Neural cell (in vitro differentiated cells): ENCODE results near the gene CBL. TPM values are rescaled to one million over a fixed set of nuclear protein-coding genes. Genes with fewer than 3 reads are reported as not detected.
"Not testable (repeated sequence)": the region's sequence is repeated elsewhere in the genome, so short reads cannot be mapped to it uniquely, and the experiment has no call there.

ENCODE experiments used
- H2AFZ ChIP-seq: fragments of 200-600, 300-800 bp; sonication (generic), shearing (Covaris generic); 2 replicates; pipeline ENCODE4 v1.6.0; 2014; ENCODE audit warnings: low read depth, mild to moderate bottlenecking, antibody characterized with exemption, low read length, moderate library complexity
- H3F3A ChIP-seq: fragments of 200-600 bp; shearing (Covaris generic); 2 replicates; pipeline ENCODE4 v1.6.1; 2016; ENCODE audit warnings: mild to moderate bottlenecking, moderate library complexity, mixed read lengths, antibody characterized with exemption, low read length; ENCODE audit not compliant: insufficient read depth, poor library complexity, severe bottlenecking
- H3K27ac ChIP-seq: fragments of 200-600, 300-800 bp; sonication (generic), shearing (Covaris generic); 2 replicates; pipeline ENCODE4 v1.5.1; 2014; ENCODE audit warnings: mild to moderate bottlenecking, low read length, moderate library complexity
- H3K27me3 ChIP-seq: fragments of 300-800, 200-600 bp; sonication (generic), shearing (Covaris generic); 2 replicates; pipeline ENCODE4 v1.6.0; 2014; ENCODE audit warnings: mild to moderate bottlenecking, low read depth, low read length, moderate library complexity; ENCODE audit not compliant: insufficient read depth
- H3K36me3 ChIP-seq: fragments of 300-800, 200-600 bp; sonication (generic), shearing (Covaris generic); 2 replicates; pipeline ENCODE4 v1.5.1; 2014; ENCODE audit warnings: mild to moderate bottlenecking, antibody characterized with exemption, low read length, moderate library complexity; ENCODE audit not compliant: insufficient read depth
- H3K4me2 ChIP-seq: fragments of 300-800, 200-600 bp; sonication (generic), shearing (Covaris generic); 2 replicates; pipeline ENCODE4 v1.6.0; 2014; ENCODE audit warnings: mild to moderate bottlenecking, low read length
- H3K4me3 ChIP-seq: fragments of 300-800, 200-600 bp; sonication (generic), shearing (Covaris generic); 2 replicates; pipeline ENCODE4 v1.5.1; 2014; ENCODE audit warnings: mild to moderate bottlenecking, low read length, moderate library complexity
- H3K79me2 ChIP-seq: fragments of 200-600 bp; shearing (Covaris generic); replicated peaks from 2 replicates; pipeline ENCODE4 v1.6.0; 2014; ENCODE audit warnings: mild to moderate bottlenecking, low read length, moderate library complexity; ENCODE audit not compliant: insufficient read depth
- H3K9ac ChIP-seq: fragments of 300-800, 200-600 bp; sonication (generic), shearing (Covaris generic); 2 replicates; pipeline ENCODE4 v1.6.1; 2016; ENCODE audit warnings: mild to moderate bottlenecking, low read length, mixed read lengths
- H3K9me2 ChIP-seq: fragments of 200-600 bp; shearing (Covaris generic); 2 replicates; pipeline ENCODE4 v1.6.1; 2016; ENCODE audit warnings: mild to moderate bottlenecking, low read length, mixed read lengths; ENCODE audit not compliant: insufficient read depth
- H3K9me3 ChIP-seq: fragments of 200-600, 300-800 bp; sonication (generic), shearing (Covaris generic); 2 replicates; pipeline ENCODE4 v1.6.1; 2016; ENCODE audit warnings: mild to moderate bottlenecking, mixed run types, low read length, moderate library complexity, mixed read lengths
- H4K20me1 ChIP-seq: fragments of 200-600 bp; shearing (Covaris generic); 2 replicates; pipeline ENCODE4 v1.6.1; 2016; ENCODE audit warnings: mild to moderate bottlenecking, mixed run types; ENCODE audit not compliant: insufficient read depth
- CTCF ChIP-seq: fragments of 450-650 bp; IDR thresholded peaks from 2 replicates; pipeline ENCODE4 v1.5.1; 2014; ENCODE audit warnings: antibody characterized with exemption, mild to moderate bottlenecking, moderate library complexity; ENCODE audit not compliant: poor library complexity, severe bottlenecking
- EP300 ChIP-seq: fragments of 450-650 bp; conservative IDR thresholded peaks from 2 replicates; pipeline ENCODE4 v1.6.1; 2014; ENCODE audit warnings: antibody characterized with exemption, mild to moderate bottlenecking, moderate library complexity; ENCODE audit not compliant: poor library complexity, severe bottlenecking
- EZH2 ChIP-seq: fragments of 200-600, 300-800 bp; shearing (Covaris generic), sonication (generic); IDR thresholded peaks from 2 replicates; pipeline ENCODE4 v1.6.1; 2014; ENCODE audit warnings: antibody characterized with exemption, low read length, borderline replicate concordance, mild to moderate bottlenecking; ENCODE audit not compliant: insufficient read depth, poor library complexity, severe bottlenecking
- MXI1 ChIP-seq: fragments of 450-650 bp; conservative IDR thresholded peaks from 2 replicates; pipeline ENCODE4 v1.6.1; 2014; ENCODE audit warnings: antibody characterized with exemption, mild to moderate bottlenecking; ENCODE audit not compliant: poor library complexity, severe bottlenecking
- POLR2AphosphoS5 ChIP-seq: IDR thresholded peaks from 2 replicates; pipeline ENCODE4 v1.6.1; 2012
- RAD21 ChIP-seq: fragments of 450-650 bp; conservative IDR thresholded peaks from 2 replicates; pipeline ENCODE4 v1.6.1; 2014; ENCODE audit warnings: antibody characterized with exemption, mild to moderate bottlenecking, moderate library complexity
- REST ChIP-seq: IDR thresholded peaks from 2 replicates; pipeline ENCODE4 v1.6.1; 2012; ENCODE audit warnings: borderline replicate concordance
- SMC3 ChIP-seq: fragments of 450-650 bp; conservative IDR thresholded peaks from 2 replicates; pipeline ENCODE4 v1.6.1; 2014; ENCODE audit warnings: antibody characterized with exemption, mild to moderate bottlenecking, moderate library complexity; ENCODE audit not compliant: poor library complexity
- TAF1 ChIP-seq: IDR thresholded peaks from 2 replicates; pipeline ENCODE4 v1.6.1; 2012; ENCODE audit warnings: low read depth
- polyA plus RNA-seq: library from polyadenylated mRNA; depleted of rRNA; stranded (reverse); fragments of >200 nt; gene quantifications from 2 replicates; pipeline ENCODE4 v1.2.3, GENCODE V29; 2014

Gene CBL
- polyA plus RNA-seq, 1 donor from 2014 or later: 10.5 TPM

GRCh38 chr11:119223856-119224255, 17.7 kb downstream of the CBL start:
- Histone ChIP-seq H3K9ac (no peak overlapping the region), H3K9me2 (no peaks in the 10 kb centered on the region), H4K20me1 (no peaks in the 10 kb centered on the region), H3K4me2 (no peak overlapping the region), H3F3A (no peaks in the 10 kb centered on the region), H2AFZ (no peak overlapping the region), H3K9me3 (no peaks in the 10 kb centered on the region), H3K27ac (no peak overlapping the region), H3K79me2 (peaks cover 18% of the 10 kb centered on the region), H3K36me3 (no peaks in the 10 kb centered on the region), H3K27me3 (no peaks in the 10 kb centered on the region), H3K4me3 (no peak overlapping the region)
- TF ChIP-seq CTCF (no peak), POLR2AphosphoS5 (no peak), REST (no peak), RAD21 (no peak), TAF1 (no peak), MXI1 (no peak), EP300 (no peak), SMC3 (no peak)

GRCh38 chr11:119228535-119229287, 22.6 kb downstream of the CBL start:
- H2AFZ ChIP-seq, H4K20me1 ChIP-seq, H3K9me2 ChIP-seq, H3K4me2 ChIP-seq, H3K4me3 ChIP-seq, H3K9me3 ChIP-seq, H3K27ac ChIP-seq, H3F3A ChIP-seq, H3K9ac ChIP-seq, H3K36me3 ChIP-seq, H3K27me3 ChIP-seq: not testable (repeated sequence)
- H3K79me2 ChIP-seq: peaks cover 16% of the 10 kb centered on the region

- no peaks in the 10 kb centered on the region for H3K36me3 ChIP-seq
Observed at GRCh38 chr11:119229288-119229672, 23.1 kb downstream of the CBL start.

More at GRCh38 chr11:119229288-119229672, 23.1 kb downstream of the CBL start:
- no peak for TF ChIP-seq CTCF
- TF ChIP-seq RAD21: no peak
- TF ChIP-seq POLR2AphosphoS5: no peak
- TF ChIP-seq EP300: no peak
- TF ChIP-seq TAF1: no peak
- no peak for TF ChIP-seq MXI1
- TF ChIP-seq REST: no peak
- TF ChIP-seq EZH2: no peak
- TF ChIP-seq SMC3: no peak
- H3F3A ChIP-seq: no peaks in the 10 kb centered on the region
- H3K9me3 ChIP-seq: no peaks in the 10 kb centered on the region
- H3K4me3 ChIP-seq: no peak overlapping the region
- H3K4me2 ChIP-seq: no peak overlapping the region
- H3K9me2 ChIP-seq: no peaks in the 10 kb centered on the region
- no peak overlapping the region for H2AFZ ChIP-seq
- H3K27me3 ChIP-seq: no peaks in the 10 kb centered on the region
- H3K9ac ChIP-seq: no peak overlapping the region
- peaks cover 19% of the 10 kb centered on the region for H3K79me2 ChIP-seq
- H4K20me1 ChIP-seq: no peaks in the 10 kb centered on the region
- no peak overlapping the region for H3K27ac ChIP-seq
